IPS DF 4.7 (cell line): Measurements from ENCODE around the gene ACR.

Experiments used
- DNase-seq: peaks from one replicate; pipeline ENCODE4 v3.0.0-alpha.2; 2013; ENCODE audit warnings: low spot score; ENCODE audit errors: extremely low read depth

The ACR gene

DNA sequence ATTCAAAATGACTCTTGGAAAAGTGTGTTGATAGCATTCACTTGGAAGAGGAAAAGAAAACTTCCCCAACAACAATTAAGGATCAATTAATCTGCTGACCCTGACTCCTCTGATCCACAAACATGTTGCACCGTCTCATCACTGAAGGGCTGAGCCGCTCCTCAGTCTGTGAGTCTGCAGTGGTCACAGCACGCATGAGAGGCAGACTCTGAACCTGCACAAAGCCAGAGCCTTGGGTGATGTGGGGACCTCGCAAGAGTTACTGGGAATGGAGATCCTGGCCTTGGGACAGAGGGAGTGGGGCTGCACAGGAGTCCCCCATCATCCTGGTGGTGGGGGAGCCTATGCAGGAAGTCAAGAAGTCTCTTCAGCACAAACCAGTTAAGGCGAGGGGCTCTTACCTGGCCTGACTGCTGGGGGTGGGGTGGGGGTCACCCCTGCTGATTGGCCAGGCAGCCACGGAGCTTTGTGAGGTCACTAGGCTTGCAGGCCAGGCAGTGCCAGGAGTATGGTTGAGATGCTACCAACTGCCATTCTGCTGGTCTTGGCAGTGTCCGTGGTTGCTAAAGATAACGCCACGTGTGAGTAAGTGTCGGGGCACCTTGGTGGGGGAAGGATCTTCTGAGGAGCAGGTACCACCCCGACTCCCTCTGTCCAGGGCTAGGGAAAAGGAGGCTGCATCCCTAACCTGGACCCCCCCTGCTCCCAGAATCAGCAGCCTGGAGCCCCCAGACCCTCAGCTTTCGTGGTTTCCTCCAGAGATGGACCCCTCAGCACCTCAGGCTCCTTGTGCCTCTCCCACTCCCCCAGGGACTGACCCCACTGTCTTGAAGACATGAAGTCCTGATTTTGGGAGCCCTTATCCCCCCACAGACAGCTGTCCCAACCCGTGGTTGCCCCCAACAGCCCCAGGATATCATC is at the start of gene ACR:
Gene ACR (plus strand): TSS at position 477 of the 921 bp plus-strand sequence. CDS start 32 bp downstream, at position 509.
- DNase-seq: no peak

DNA sequence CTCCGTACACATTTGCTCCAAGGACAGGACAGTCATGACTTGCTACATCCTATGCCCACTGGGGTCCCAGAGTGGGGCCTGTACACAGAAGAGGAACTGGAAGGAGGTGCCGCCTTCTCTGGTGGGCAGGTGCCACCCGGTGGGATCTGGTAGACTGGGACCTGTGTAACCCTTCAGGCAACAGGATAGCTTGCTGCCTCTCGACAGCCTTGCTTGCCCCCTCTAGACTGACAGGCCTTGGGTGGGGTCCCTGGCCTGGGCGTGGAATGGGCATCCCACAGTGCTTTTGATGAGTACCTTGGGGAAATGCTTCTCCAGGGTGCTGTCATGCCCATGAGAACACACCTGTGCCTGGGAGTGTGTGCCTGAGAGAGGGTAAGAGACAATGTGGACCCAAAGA is 49.6 kb upstream of the ACR start:
- DNase-seq: no peak

DNA sequence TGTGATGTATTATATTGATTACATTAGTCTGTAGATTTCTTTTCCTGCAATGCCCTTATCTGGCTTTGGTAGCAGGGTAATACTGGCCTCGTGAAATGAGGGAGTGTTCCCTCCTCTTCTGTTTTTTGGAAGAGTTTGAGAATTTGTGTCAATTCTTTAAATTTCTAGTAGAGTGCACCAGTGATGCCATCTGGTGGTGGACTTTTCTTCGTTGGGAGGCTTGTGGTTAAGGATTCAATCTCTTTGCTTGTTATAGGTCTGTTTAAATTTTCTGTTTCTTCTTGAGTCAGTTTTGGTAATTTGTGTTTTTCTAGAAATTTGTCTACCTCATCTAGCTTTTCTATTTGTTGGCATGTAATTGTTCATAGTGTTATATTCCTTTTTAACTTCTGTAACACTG is 46.5 kb upstream of the ACR start:
- DNase-seq: no peak

DNA sequence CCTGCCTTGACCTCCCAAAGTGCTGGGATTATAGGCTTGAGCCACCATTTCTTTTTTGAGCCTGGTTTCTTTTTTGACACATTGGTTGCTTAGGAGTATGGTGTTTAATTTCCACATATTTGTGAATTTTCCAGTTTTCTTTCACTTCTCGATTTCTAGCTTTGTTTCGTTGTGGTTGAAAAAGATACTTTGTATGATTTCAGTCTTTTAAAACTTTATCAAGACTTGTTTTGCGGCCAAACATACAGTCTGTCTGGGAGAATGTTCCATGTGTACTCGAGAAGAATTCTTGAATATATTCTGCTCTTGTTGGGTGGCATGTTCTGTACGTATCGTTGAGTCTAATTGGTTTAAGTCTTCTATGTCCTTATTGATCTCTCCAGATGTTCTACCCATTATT is 44.5 kb upstream of the ACR start:
- no peak for DNase-seq

DNA sequence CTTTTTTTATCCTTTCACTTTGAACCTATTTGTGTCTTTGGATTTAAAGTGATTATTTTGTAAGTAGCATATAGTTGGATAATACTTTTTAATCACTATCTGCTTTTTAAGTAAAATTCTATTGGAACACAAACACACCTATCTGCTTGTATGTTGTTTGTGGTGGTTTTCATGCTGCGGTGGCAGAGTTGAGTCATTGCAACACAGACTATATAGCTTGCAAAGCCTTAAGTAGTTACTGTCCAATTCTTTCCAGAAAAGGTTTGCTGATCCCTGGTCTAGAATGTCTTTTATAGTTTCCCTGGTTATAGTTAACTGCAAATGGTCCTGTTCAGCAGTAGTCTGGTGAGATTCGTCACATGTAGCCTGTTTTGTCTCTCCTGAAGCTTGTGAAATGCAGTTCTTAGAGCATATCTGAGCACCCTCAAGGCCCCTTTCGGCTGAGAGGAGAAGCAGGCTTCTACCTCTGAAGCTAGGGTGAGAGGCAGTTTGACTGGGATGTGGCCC is 43.9 kb upstream of the ACR start:
- no peak for DNase-seq

DNA sequence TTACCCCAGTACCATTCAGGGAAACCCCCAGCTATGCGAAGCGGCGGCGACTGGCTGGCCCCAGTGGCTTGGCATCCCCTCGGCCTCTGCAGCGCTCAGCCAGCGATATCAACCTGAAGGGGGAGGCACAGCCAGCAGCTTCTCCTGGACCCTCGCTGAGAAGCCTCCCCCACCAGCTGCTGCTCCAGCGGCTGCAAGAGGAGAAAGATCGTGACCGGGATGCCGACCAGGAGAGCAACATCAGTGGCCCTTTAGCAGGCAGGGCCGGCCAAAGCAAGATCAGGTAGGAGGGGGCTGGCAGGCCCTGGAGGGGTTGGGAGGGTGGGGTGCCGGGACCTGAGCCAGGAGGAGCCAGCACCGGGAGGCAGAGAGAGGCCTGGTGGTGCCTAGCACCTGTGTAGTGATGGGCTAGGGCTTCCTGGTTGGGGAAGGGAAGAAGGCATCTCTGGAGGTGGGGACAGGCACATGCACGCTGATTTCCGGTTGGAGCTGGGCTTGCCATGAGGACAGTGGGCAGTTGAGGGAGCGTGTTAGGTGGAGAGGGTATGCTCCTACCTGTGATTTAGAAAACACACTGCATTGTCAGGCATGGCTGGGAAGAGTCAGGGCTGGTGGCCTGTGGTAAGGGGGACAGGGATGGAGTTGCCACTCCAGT is 43.1 kb upstream of the ACR start:
- DNase-seq: no peak

DNA sequence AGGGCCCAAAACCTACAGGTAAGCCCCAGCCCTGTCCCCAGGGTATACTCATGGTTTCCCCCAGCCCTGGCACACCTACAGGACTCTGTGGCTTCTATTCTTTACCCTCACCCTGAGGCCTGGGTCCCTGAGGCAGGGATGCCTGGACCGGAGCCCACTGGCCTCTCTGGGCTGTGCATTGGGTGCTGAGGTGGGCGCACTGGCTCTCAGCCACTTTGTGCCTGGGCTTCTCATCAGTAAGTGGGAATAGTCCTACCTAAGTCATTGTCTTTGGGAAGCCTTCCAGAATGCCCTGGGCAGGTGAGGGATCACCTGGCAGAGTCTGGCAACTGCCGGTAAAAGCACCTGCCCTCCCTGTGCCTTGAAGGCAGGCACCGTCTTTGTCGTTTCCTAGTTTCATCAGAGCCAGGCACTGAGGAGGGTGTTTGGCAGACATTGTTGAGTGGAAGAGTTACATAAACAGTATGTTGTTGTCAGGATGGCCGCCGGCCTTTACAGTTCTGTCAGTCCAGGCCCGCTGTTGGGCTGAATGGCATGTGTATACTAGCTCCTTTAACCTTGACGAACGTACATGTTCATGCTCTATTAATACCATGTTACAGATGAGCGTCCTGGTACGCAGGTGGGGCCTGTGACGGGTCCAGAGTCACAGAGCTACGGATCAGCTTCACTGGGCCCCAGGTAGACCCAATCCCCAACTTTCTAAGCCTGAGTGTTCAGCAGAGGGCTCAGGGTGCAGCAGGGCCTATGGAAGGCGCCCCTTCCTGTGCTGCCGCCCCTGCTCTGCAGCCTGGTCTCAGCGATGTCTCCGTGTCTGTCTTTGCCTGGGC is 42.4 kb upstream of the ACR start:
- DNase-seq: no peak

DNA sequence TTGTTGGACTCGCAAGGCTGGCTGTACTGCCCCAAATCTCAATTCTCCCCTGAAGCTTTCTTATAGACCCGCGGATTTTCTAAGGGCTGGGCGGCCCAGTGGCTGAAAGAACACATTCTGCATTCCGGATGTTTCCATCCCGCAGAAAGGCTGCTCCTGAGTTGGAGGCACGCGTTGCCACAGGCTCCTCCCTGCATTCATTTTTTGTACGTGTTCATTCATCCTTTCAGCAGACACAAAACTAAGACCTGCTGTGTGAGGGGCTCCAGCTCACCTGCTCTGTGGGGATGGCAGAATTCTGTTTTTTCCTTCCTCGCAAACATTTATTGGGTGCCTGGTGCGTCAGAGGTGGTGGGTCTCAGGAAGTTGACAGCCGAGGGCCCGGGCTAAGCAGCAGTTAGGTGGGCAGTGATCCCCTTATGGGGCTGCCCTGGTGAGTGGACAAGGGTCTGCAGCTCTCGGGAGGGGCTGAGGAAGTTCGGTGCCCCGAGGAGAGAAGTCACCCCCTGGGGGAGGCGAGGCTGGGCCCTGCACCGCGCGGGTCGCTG is 41.7 kb upstream of the ACR start:
- no peak for DNase-seq

DNA sequence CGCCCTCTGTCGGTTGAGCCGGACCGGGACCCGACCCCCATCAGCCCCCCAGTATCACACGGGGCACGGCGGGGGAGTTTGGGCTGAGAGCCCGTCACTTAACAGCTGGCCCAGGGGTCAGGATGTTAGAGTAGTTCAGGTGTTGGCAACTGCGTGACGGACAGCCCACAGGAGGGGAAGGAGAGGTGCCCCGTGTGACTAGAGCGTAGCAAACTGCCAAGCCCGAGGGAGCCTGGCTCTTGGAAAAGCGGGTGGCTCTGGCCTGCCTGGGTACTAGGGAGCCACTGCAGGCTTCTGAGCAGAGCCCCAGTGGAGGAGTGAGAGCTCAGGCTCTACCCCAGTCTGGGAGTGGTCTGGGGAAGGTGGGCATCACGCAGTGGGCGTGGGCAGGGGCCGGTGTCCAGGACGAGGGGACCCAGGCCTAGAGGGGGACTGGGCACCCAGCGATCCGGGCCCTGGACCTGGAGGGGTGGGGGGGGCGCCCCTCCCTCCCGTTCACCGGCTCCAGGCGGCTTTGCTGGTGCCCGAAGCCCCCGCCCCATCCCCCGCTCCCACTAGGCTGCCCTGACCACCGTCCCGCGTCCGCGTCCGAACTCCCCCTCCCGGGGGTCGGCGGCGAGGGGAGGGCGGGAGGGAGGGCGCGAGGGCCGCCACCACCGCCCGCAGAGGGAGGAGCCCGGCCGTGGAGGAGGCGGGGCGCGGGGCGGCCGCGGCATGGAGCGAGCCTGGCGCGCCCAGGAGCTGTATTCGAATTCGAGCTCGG is 41.0 kb upstream of the ACR start:
- no peak for DNase-seq

DNA sequence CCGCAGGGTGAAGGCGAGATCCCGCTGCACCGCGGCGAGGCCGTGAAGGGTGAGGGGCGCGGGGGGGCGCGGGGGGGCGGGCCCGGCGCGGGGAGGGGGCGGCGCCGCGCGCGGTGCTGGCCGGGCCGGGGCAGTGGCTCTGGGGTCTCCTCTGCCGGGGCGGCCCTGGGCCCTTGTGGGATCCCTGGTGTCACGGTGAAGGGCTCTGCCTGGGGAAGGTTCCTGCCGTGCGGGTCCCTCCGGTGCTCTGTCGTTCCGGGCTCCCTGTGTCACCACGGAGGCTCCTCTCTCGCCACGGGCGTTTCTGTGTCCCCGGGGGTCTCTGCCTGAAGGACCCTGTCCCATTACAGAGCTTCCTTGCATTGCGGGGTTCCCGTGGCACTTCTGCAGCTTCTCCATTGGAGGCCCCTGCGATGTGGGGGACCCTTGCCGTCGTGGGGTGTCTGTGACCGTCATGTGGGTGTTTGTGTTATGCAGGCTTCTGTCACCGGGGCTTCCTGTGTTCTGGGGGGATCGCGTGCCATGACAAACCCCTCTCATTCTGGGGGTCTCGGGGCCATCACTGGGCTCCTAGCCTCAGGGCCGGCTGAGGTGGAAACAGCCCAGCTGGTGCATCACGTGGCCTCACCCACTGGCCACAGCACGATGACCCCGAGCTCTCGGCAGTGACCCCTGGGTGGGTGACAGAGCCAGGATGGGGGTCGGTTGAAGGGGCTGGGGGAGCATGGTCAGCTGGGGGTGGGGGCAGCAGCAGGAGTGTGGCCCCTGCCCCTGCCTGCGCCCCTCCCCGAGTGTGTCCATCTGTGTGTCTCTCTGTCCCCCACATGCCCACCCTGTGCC is 40.1 kb upstream of the ACR start:
- DNase-seq: no peak

DNA sequence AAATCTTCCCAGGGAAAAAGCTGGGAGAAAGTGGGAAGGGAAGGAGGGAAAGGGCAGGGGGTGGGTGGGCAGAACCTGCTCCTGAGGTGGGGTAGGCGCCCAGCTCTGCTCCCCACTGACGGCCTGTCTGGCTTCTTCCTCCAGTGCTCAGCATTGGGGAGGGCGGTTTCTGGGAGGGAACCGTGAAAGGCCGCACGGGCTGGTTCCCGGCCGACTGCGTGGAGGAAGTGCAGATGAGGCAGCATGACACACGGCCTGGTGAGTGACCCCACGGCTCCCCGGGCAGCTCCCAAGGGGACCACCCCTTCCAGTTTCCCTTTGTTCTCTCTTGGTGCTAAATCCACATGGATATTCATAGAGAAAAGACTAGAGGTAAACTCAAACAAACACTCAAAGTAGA is 39.5 kb upstream of the ACR start:
- no peak for DNase-seq

DNA sequence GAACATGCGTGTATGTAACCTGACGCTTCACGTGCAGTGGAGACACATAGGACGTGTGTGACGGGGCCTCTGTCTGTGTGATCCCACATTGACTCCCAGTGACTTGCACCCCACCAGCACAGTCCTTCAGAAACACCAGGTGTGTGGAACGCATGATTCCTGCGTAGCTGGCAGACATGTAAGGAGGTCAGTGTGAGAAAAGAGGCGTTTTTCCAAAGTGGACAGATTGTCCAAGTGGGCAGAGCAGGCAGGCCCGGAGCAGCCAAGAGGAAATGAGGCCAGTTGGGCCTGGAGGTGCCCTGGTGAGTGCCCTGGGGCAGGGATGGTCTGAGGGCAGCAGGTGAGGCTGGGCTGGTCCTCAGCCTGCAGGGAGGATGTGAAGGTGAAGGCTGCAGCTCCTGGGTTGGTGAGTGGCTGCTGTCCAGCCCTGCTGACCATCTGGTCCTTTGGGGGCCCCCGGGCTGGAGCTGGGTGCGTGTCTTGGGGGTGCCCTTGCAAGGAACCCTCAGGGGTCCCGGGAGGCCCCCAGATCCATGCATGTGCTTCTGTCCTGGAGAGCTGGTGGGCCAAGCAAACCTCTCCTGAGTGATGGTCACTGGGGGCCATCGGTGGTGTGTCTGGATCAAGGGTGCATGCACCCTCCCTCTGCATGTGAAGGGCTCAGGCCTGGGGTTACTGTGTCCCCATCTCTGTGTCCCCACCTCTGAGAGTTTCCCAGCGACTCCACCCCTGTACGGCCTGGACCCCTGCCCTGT is 38.8 kb upstream of the ACR start:
- no peak for DNase-seq

DNA sequence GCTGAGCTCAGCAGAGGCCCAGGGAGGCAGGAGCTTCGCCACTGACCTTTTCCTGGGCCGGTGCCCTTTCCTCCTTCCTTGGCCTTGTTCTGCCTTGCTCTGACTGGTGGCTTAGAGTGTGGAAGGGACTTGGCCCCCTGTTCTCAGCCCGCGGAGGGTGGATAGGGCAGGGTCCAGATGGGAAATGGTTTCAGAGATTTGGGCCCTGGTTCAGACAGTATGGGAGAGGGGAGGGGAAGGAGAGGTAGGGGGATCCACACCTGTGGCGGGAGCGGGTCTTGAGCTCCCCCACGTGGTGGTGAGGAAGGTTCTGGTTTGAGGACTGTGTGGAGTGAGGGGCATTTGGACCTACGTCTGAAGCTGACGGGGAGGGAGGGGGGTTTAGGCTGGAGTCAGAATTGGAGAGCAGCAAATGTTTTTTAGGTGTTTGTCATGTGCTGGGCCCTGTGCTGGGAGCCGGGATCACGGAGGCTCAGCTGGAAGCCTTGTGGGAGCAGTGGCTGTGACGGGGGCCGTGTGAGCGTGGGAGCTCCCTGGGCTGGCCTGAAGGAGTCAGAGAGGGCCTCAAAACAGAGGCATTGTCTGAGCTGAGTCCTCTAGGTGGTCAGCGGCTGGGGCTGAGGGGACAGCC is 38.1 kb upstream of the ACR start:
- no peak for DNase-seq

DNA sequence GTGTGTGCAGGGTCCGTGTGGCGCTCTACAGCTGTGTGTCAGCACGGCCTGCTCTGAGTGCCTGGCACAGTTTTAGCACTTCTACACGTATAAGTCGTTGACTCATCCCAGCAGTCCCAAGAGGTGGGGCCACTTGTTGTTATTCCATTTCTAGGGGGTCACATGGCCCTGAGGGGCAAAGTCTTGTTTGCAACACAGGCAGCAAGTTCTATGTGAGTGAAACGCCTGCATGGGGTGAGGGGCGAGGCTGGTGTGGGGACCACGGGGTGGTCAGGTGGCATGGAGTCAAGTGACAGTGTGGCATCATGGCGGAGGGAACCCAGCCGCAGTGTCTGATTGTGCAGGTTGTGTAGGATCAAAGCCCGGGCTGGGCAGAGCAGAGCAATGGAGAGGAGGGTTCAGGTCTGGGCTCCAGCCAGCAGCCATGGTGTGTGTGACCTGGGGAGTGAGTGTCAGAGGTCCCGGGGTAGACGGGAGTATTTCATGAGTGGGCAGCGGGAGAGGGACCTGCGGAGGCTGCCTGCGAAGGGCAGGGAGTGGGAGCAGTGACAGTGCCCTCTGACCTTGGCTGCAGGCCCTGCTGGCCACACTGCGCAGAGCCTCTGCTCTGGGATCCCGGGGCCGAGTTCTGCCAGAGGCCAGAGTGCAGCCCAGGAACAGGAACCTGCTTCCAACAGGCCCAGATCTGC is 37.5 kb upstream of the ACR start:
- DNase-seq: no peak

DNA sequence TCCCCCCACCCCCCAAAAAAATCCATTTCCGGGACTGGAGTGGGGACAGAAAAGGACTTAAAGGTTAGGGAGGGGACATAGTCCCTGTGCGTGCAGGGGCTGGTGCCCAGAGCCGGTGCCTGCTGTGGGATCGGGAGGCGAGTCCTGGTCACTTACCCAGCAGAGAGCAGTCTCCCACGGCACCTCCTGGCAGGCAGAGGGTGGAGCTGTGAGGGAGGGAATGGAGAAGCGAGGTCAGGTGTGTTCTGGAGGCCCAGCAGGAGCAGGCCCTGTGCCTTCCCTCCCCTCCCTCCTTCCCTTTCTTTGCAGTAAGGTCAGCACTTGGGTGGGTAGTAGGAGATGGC is 37.0 kb upstream of the ACR start:
- no peak for DNase-seq

DNA sequence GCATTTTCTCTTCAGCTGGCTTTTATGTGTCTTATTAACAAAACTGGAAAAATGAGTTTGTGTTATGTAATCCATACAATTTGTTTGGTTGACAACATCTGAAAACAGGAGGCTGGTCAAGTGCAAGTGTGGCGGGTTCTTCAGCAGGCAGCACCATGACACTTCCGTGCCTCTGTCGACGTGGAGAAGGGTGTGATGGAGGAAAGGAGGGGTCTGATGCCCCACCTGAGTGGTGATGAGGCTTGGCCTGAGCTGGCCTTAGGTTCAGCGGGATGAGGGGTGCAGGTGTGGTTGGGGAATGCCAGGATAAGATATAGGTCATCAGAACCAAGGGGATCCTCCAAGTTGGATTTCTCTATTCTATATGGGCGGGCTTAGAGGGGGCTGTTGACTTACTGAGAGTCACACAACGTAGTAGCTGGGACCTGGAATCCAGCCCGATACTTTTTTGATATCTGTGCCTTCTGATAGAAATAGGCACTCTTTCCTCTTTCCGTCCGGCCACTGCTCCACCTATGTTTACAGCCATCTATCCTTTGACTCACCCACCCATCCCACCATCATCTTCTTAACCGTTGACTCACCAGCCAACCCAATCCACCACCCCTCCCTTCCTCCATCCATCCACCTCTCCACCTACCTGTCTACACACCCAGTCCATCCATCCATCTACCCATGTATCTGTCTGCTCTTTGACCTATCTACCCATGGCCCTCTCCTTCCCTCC is 36.4 kb upstream of the ACR start:
- DNase-seq: no peak

DNA sequence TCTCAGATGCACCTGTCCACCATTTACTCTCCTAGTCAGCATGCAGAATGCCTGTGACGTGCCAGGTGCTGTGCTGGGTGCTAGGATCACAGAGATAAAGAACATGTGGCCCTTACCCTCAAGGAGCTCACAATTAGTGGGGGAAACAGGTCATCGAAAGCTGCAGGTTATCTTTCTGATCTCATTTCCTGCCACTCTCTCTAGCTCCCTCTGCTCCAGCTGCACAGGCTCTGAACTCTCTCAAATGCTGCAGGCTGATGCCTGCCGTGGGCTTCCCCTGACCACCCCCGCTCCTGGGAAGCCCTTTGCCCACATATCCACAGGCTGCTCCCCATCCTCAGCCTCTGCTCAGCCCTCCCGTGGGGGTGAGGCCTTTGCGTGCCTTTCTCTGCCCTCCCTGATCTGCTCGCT is 35.7 kb upstream of the ACR start:
- DNase-seq: no peak
